Endothelial cell (in vitro differentiated cells): ENCODE measurements around the gene DBI. TPM values are rescaled to one million over a fixed set of nuclear protein-coding genes. Genes with fewer than 3 reads are reported as not detected.
A peak's percentile ranks its signal among the peaks of the same experiment; 100 is the strongest.

Experiments used
- DNase-seq: peaks from one replicate; pipeline ENCODE4 v3.0.0; 2021; ENCODE audit warnings: low spot score
- H3K27ac Mint-ChIP-seq: one replicate; pipeline ENCODE4 v1.8.0; 2021; ENCODE audit warnings: mixed read lengths, inconsistent platforms; ENCODE audit not compliant: unreplicated experiment
- H3K27me3 Mint-ChIP-seq: one replicate; pipeline ENCODE4 v1.8.0; 2021; ENCODE audit warnings: mild to moderate bottlenecking, moderate library complexity, mixed read lengths, inconsistent platforms; ENCODE audit not compliant: unreplicated experiment
- H3K36me3 Mint-ChIP-seq: one replicate; pipeline ENCODE4 v1.8.0; 2021; ENCODE audit warnings: mild to moderate bottlenecking, low read depth, mixed read lengths, inconsistent platforms; ENCODE audit not compliant: unreplicated experiment
- H3K4me1 Mint-ChIP-seq: one replicate; pipeline ENCODE4 v1.8.0; 2021; ENCODE audit warnings: mild to moderate bottlenecking, mixed read lengths, inconsistent platforms; ENCODE audit not compliant: unreplicated experiment
- H3K4me3 Mint-ChIP-seq: one replicate; pipeline ENCODE4 v1.8.0; 2021; ENCODE audit warnings: mild to moderate bottlenecking, mixed read lengths, inconsistent platforms; ENCODE audit not compliant: unreplicated experiment
- H3K9me3 Mint-ChIP-seq: one replicate; pipeline ENCODE4 v1.8.0; 2021; ENCODE audit warnings: mixed read lengths, inconsistent platforms; ENCODE audit not compliant: unreplicated experiment
- CTCF ChIP-seq: fragments of 200-600 bp; sonication (generic); IDR thresholded peaks from one replicate; pipeline ENCODE4 v1.5.0; 2021; ENCODE audit warnings: antibody characterized with exemption; ENCODE audit not compliant: unreplicated experiment
- total RNA-seq: library from RNA; stranded (reverse); fragmentation: NEBNext Ultra II Directional; extraction: Animal tissue kit (Norgen Biotek cat#: 25700); gene quantifications from one replicate; pipeline ENCODE4 v1.2.1, GENCODE V29; 2021; ENCODE audit not compliant: unreplicated experiment

DBI gene
- total RNA-seq, 1 donor from 2014 or later = 180 TPM

GRCh38 chr2:119405151-119405550, 38.4 kb downstream of the DBI start:
- DNase-seq = no peak
- Mint-ChIP-seq H3K36me3 (no peaks in the 10 kb centered on the region), H3K27ac (no peak overlapping the region), H3K4me3 (no peak overlapping the region), H3K9me3 (no peaks in the 10 kb centered on the region), H3K27me3 (peaks cover 2% of the 10 kb centered on the region), H3K4me1 (peaks cover 8% of the 10 kb centered on the region)
- TF ChIP-seq CTCF = no peak

- Mint-ChIP-seq H3K27ac (peak overlapping the region; percentile 2), H3K4me3 (no peak overlapping the region), H3K36me3 (no peaks in the 10 kb centered on the region), H3K4me1 (peaks cover 8% of the 10 kb centered on the region), H3K27me3 (no peaks in the 10 kb centered on the region), H3K9me3 (no peaks in the 10 kb centered on the region)
- TF ChIP-seq CTCF = peak; percentile 94
- peak; percentile 71 for DNase-seq
These were observed 40.8 kb downstream of the DBI start for GRCh38 chr2:119407430-119408220.

- Mint-ChIP-seq H3K4me1 (peaks cover 8% of the 10 kb centered on the region), H3K27ac (peak overlapping the region; percentile 2), H3K4me3 (no peak overlapping the region), H3K36me3 (no peaks in the 10 kb centered on the region), H3K27me3 (no peaks in the 10 kb centered on the region), H3K9me3 (no peaks in the 10 kb centered on the region)
- DNase-seq = no peak
- no peak for TF ChIP-seq CTCF
These were observed 41.4 kb downstream of the DBI start for GRCh38 chr2:119408221-119408619.

- Mint-ChIP-seq H3K9me3 (no peaks in the 10 kb centered on the region), H3K36me3 (no peaks in the 10 kb centered on the region), H3K4me3 (no peak overlapping the region), H3K4me1 (peaks cover 8% of the 10 kb centered on the region), H3K27ac (no peak overlapping the region), H3K27me3 (no peaks in the 10 kb centered on the region)
- no peak for TF ChIP-seq CTCF
- DNase-seq = no peak
These were observed 42.7 kb downstream of the DBI start for GRCh38 chr2:119409506-119409905.

- no peak for TF ChIP-seq CTCF
- no peaks in the 10 kb centered on the region for H3K4me1 Mint-ChIP-seq
- H3K27me3 Mint-ChIP-seq = no peaks in the 10 kb centered on the region
- no peak overlapping the region for H3K4me3 Mint-ChIP-seq
- H3K9me3 Mint-ChIP-seq = no peaks in the 10 kb centered on the region
- no peaks in the 10 kb centered on the region for H3K36me3 Mint-ChIP-seq
- H3K27ac Mint-ChIP-seq = no peak overlapping the region
- DNase-seq = no peak
These were observed 48.1 kb downstream of the DBI start for GRCh38 chr2:119414894-119415293.
